Esophagus muscularis mucosa (tissue), 4 donors: ENCODE results near the gene TMEM92. TPM values are rescaled to one million over a fixed set of nuclear protein-coding genes. Genes with fewer than 3 reads are reported as not detected.

ENCODE experiments used
- DNase-seq: peaks from one replicate; pipeline ENCODE4 v3.0.0-alpha.2; 2017; ENCODE audit errors: extremely low spot score
- H3K27ac ChIP-seq, 4 donors: fragments of 200-600 bp; sonication (generic); replicated peaks in 1 of 4; 1 replicate in 3 of 4; 2 replicates in 1 of 4; pipeline ENCODE4 v1.5.1; 2016 to 2019; ENCODE audit warnings: mild to moderate bottlenecking in 1 of 4
- H3K27me3 ChIP-seq, 4 donors: fragments of 200-600 bp; sonication (generic); one replicate each; pipeline versions ENCODE4 v1.5.1 to v1.6.0; 2016 to 2019
- H3K36me3 ChIP-seq, 4 donors: fragments of 200-600 bp; sonication (generic); one replicate each; pipeline ENCODE4 v1.5.1; 2016 to 2019
- H3K4me1 ChIP-seq, 4 donors: fragments of 200-600 bp; sonication (generic); one replicate each; pipeline ENCODE4 v1.5.1; 2016 to 2019
- H3K4me3 ChIP-seq, 4 donors: fragments of 200-600 bp; sonication (generic); 1 replicate in 2 of 4; 2 replicates in 2 of 4; pipeline ENCODE4 v1.5.1; 2016 to 2019; ENCODE audit warnings: mild to moderate bottlenecking in 4 of 4, moderate library complexity in 1 of 4
- H3K9me3 ChIP-seq, 4 donors: fragments of 200-600 bp; sonication (generic); 1 replicate in 3 of 4; 2 replicates in 1 of 4; pipeline ENCODE4 v1.5.1; 2016 to 2019
- EP300 ChIP-seq: sonication (generic); formaldehyde crosslinking; IDR thresholded peaks from one replicate; pipeline ENCODE4 v1.6.1; 2017; ENCODE audit warnings: antibody characterized with exemption
- POLR2A ChIP-seq: fragments of 450-650 bp; IDR thresholded peaks from one replicate; pipeline ENCODE4 v1.6.1; 2017; ENCODE audit warnings: antibody characterized with exemption, moderate library complexity, mild to moderate bottlenecking, low read depth
- POLR2AphosphoS5 ChIP-seq, 2 donors: sonication (generic); formaldehyde crosslinking; IDR thresholded peaks; one replicate each; pipeline ENCODE4 v1.6.1; 2017; ENCODE audit warnings: antibody characterized with exemption in 2 of 2
- WGBS: methylation state at CpG from one replicate; pipeline ENCODE4 v1.1.5; 2018; 5-methylcytosine and 5-hydroxymethylcytosine counted together
- intact Hi-C: fragments of 100-400 bp; cut with DNase I; formaldehyde crosslinking; loops from one replicate; pipeline ENCODE4 v1.15.1; 2023
- total RNA-seq, 4 donors: library from RNA; depleted of rRNA; stranded (reverse); fragments of >200 nt; gene quantifications; one replicate each; pipeline versions ENCODE4 v1.1.0 to v1.2.1, GENCODE V29; 2016
- TF ChIP-seq, protein P1 (sequence below), 3 experiments: fragments of 200-600 bp in 2 of 3; fragments of 450-650 bp in 1 of 3; sonication (generic) in 2 of 3; IDR thresholded peaks; one replicate each; pipeline ENCODE4 v1.5.1; 2017 to 2019; ENCODE audit warnings: antibody characterized with exemption in 3 of 3, mild to moderate bottlenecking in 2 of 3, moderate library complexity in 1 of 3

Gene TMEM92
- total RNA-seq, 4 donors from 2014 or later = 0.80 TPM; not detected in 3

DNA sequence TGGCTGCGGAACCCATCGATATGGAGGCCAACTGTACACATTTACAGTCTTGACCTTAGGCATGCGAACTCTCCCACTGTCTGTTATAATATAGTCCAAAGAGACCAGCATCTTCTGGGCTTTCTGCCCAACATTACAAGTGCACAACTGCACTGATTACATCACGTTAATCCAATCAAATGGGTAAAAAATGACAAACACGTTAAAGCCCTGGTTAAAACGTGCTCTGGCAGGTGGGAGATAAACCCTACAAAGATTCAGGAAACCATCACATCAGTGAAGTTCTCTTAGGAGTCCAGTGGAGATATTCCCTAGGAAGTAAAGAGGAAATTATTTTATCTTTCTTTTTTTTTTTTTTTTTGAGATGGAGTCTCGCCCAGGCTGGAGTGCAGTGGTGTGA, 48.0 kb downstream of the TMEM92 start:
- DNase-seq = no peak
- intact Hi-C loops = no loop called here
- no peaks in the 10 kb centered on the region for H3K27me3 ChIP-seq
- no peak overlapping the region for H3K27ac ChIP-seq
- 60% methylated on average over 7 of the region's 7 CpGs for WGBS
- no peak for TF ChIP-seq POLR2AphosphoS5 (IDR thresholded peaks at IDR 0.05)
- no peak for TF ChIP-seq EP300
- no peak for TF ChIP-seq POLR2A
- TF ChIP-seq, protein P1, sequence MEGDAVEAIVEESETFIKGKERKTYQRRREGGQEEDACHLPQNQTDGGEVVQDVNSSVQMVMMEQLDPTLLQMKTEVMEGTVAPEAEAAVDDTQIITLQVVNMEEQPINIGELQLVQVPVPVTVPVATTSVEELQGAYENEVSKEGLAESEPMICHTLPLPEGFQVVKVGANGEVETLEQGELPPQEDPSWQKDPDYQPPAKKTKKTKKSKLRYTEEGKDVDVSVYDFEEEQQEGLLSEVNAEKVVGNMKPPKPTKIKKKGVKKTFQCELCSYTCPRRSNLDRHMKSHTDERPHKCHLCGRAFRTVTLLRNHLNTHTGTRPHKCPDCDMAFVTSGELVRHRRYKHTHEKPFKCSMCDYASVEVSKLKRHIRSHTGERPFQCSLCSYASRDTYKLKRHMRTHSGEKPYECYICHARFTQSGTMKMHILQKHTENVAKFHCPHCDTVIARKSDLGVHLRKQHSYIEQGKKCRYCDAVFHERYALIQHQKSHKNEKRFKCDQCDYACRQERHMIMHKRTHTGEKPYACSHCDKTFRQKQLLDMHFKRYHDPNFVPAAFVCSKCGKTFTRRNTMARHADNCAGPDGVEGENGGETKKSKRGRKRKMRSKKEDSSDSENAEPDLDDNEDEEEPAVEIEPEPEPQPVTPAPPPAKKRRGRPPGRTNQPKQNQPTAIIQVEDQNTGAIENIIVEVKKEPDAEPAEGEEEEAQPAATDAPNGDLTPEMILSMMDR (IDR thresholded peaks at IDR 0.05) = no peak
- H3K4me3 ChIP-seq = no peak overlapping the region
- peaks cover 0 to 8% (median 0%) of the 10 kb centered on the region in 4 donors for H3K4me1 ChIP-seq
- H3K9me3 ChIP-seq = no peaks in the 10 kb centered on the region
- H3K36me3 ChIP-seq = no peaks in the 10 kb centered on the region

DNA sequence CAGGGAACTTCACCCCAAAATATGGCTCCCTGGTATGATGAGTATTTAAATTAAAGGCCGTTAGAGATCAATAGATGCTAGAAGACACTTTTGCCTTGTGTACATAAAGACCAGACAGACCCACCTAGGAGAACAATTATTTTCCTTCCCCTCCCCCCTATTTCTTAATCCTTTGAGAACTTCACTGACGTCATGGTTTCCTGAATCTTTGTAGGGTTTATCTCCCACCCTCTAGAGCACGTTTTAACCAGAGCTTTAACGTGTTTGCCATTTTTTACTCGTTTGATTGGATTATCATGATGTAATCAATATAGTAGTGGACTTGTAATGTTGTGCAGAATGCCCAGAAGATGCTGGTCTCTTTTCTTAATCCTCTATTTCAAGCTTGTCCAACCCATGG, 48.8 kb downstream of the TMEM92 start:
- H3K27ac ChIP-seq = no peak overlapping the region
- H3K36me3 ChIP-seq = no peaks in the 10 kb centered on the region
- WGBS = 75% methylated on average over 5 of the region's 5 CpGs
- intact Hi-C loops = no loop called here
- H3K4me3 ChIP-seq = no peak overlapping the region
- no peak for DNase-seq
- no peaks in the 10 kb centered on the region for H3K9me3 ChIP-seq
- H3K27me3 ChIP-seq = no peaks in the 10 kb centered on the region
- H3K4me1 ChIP-seq = peaks cover 0 to 8% (median 0%) of the 10 kb centered on the region in 4 donors
- TF ChIP-seq, protein P1 (IDR thresholded peaks at IDR 0.05) = no peak
- TF ChIP-seq POLR2A (no peak), POLR2AphosphoS5 (IDR thresholded peaks at IDR 0.05) (no peak), EP300 (no peak)

DNA sequence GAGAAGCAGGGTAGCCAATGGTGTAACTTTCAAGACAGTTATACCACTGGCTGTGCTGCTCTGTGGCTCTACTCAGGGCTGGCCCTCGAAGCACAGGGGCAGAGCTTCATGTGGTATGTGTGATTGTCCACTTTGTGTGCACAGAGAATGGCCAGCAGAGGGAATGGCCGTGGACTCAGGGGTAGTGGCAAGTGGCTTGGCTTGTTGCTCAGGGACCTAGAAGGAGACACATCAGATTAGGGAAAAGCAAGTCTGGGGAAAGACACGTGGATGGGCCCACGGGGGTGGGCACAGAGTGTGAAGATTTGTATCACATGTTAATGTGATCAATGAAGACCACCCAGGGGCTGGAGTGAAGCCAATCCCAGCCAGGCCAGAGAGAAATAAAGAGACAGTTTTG, 51.6 kb downstream of the TMEM92 start:
- TF ChIP-seq POLR2A = no peak
- TF ChIP-seq EP300 = no peak
- no peak for TF ChIP-seq POLR2AphosphoS5 (IDR thresholded peaks at IDR 0.05)
- TF ChIP-seq, protein P1 (IDR thresholded peaks at IDR 0.05) = no peak
- H3K9me3 ChIP-seq = no peaks in the 10 kb centered on the region
- H3K4me1 ChIP-seq = no peaks in the 10 kb centered on the region
- H3K36me3 ChIP-seq = no peaks in the 10 kb centered on the region
- 56% methylated on average over 4 of the region's 4 CpGs for WGBS
- no peak for DNase-seq
- H3K4me3 ChIP-seq = no peak overlapping the region
- intact Hi-C loops = no loop called here
- H3K27ac ChIP-seq = no peak overlapping the region
- H3K27me3 ChIP-seq = peaks cover 0 to 5% (median 0%) of the 10 kb centered on the region in 4 donors

DNA sequence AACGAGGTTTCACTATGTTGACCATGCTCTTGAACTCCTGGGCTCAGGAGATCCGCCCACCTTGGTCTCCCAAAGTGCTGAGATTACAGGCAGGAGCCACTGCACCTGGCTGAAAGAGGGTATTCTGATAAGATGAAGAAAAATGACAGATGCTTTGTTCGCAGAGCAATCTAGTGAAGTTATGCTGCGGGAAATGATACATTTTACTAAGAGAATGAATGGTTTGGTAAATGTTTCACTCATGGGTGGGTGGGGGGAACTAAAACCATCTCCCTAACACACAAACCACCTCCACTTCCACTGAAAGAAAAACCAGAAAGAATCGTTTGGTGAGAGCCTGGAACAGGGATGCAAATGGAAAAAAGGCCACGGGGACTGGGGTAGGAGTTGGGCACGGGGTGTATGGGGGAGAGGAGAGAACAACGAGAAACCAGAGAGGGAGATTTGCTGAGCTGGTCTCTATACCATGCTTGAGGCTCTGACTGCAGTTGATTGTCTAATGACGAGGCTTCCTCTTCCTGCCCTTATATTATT, 52.6 kb downstream of the TMEM92 start:
- intact Hi-C loops = no loop called here
- Histone ChIP-seq H3K4me1 (no peaks in the 10 kb centered on the region), H3K36me3 (no peaks in the 10 kb centered on the region), H3K27ac (no peak overlapping the region), H3K27me3 (peaks cover 0 to 11% (median 0%) of the 10 kb centered on the region in 4 donors), H3K9me3 (no peaks in the 10 kb centered on the region), H3K4me3 (no peak overlapping the region)
- no peak for DNase-seq
- 72% methylated on average over 9 of the region's 9 CpGs for WGBS
- TF ChIP-seq, protein P1 (IDR thresholded peaks at IDR 0.05) = no peak
- TF ChIP-seq EP300 = no peak
- no peak for TF ChIP-seq POLR2AphosphoS5 (IDR thresholded peaks at IDR 0.05)
- no peak for TF ChIP-seq POLR2A
